Right lobe of liver (tissue), 4 donors: ENCODE data around the gene MRPS11.

Source experiments
- CTCF ChIP-seq, 4 donors: fragments of 200-600 bp in 3 of 4; fragments of 450-650 bp in 1 of 4; IDR thresholded peaks; one replicate each; pipeline versions ENCODE4 v1.5.1 to v1.8.0; 2016 to 2022; ENCODE audit warnings: antibody characterized with exemption in 4 of 4, mild to moderate bottlenecking in 2 of 4
- POLR2A ChIP-seq: fragments of 450-650 bp; IDR thresholded peaks from one replicate; pipeline ENCODE4 v1.6.1; 2017; ENCODE audit warnings: antibody characterized with exemption, mild to moderate bottlenecking
- donor health status: DM: no; HTN: no; CAD: no.
- donor health status: DM: no; HTN: no; CAD: no.
- donor health status: DM: no; HTN: yes; CAD: no.

DNA sequence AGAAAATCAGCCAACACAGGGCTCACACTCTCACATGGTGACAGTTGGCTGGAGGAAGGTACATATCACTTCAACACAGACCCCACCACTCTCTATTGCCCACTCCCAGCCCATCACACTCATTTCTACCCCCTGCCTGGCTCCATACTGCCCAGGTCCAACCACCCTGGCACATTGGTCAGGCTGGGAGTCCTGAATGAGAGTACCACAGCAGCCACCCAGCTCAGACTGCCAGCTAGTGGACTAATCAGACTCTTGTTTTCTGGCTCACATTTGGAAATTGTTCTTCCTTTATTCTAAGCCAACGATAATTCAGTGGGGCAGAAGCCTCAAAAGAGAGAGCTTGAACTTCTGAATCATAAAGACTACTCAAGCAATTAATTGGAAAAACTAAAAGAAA lies 20.3 kb upstream of the MRPS11 start:
- TF ChIP-seq CTCF (IDR thresholded peaks at IDR 0.05) (no peak), POLR2A (no peak)
